OCI-LY7 (cell line): ENCODE results near the gene ZMYND8. TPM values are rescaled to one million over a fixed set of nuclear protein-coding genes. Genes with fewer than 3 reads are reported as not detected.

Source experiments
- BruUV-seq: library from RNA; stranded (reverse); fragments of 400-500 nt; replicated peaks from 2 replicates; lab custom pipeline; 2021; lab: Mats Ljungman, UMichigan
- CTCF ChIA-PET: fragments of 300-600 bp; sonication (Branson Sonifier 250); formaldehyde crosslinking; loops from one replicate; lab custom pipeline; 2022; ENCODE audit warnings: antibody characterized with exemption; ENCODE audit not compliant: unreplicated experiment; lab: Charles Lee
- POLR2A ChIA-PET: fragments of 300-600 bp; sonication (Branson Sonifier 250); formaldehyde crosslinking; loops from one replicate; lab custom pipeline; 2022; ENCODE audit warnings: antibody characterized with exemption; lab: Charles Lee
- DNase-seq: peaks from one replicate; pipeline ENCODE4 v3.0.0-alpha.2; 2015; ENCODE audit warnings: low spot score
- H2AFZ ChIP-seq: fragments of 200-600 bp; sonication (generic), shearing (Covaris generic); 2 replicates; pipeline ENCODE4 v1.6.1; 2014; ENCODE audit warnings: mild to moderate bottlenecking, antibody characterized with exemption, low read length, moderate library complexity
- H3K27ac ChIP-seq: fragments of 200-600 bp; sonication (generic); 2 replicates; pipeline ENCODE4 v1.5.1; 2014; ENCODE audit warnings: mixed run types, low read depth, mild to moderate bottlenecking, moderate library complexity, low read length, inconsistent platforms; ENCODE audit not compliant: poor library complexity, severe bottlenecking
- H3K36me3 ChIP-seq: fragments of 200-600 bp; sonication (generic); 2 replicates; pipeline ENCODE4 v1.6.1; 2014; ENCODE audit warnings: mild to moderate bottlenecking, antibody characterized with exemption, low read length, moderate library complexity, mixed read lengths; ENCODE audit not compliant: insufficient read depth
- H3K4me1 ChIP-seq: fragments of 200-600 bp; sonication (generic); 2 replicates; pipeline ENCODE4 v1.5.1; 2014; ENCODE audit warnings: mild to moderate bottlenecking, low read length; ENCODE audit not compliant: insufficient read depth, poor library complexity, severe bottlenecking
- H3K4me2 ChIP-seq: fragments of 200-600 bp; sonication (generic); 2 replicates; pipeline ENCODE4 v1.6.1; 2014; ENCODE audit warnings: mild to moderate bottlenecking, low read length
- H3K4me3 ChIP-seq: fragments of 200-600 bp; sonication (generic); 2 replicates; pipeline ENCODE4 v1.5.1; 2014; ENCODE audit warnings: mild to moderate bottlenecking, low read depth, low read length; ENCODE audit not compliant: poor library complexity, severe bottlenecking
- H3K79me2 ChIP-seq: fragments of 200-600 bp; sonication (generic); 2 replicates; pipeline ENCODE4 v1.6.1; 2016; ENCODE audit warnings: low read depth, mild to moderate bottlenecking, low read length, moderate library complexity, mixed read lengths; ENCODE audit not compliant: insufficient read depth
- H3K9me2 ChIP-seq: fragments of 200-600 bp; sonication (generic); 2 replicates; pipeline ENCODE4 v1.6.1; 2016; ENCODE audit warnings: mild to moderate bottlenecking, low read length, mixed read lengths; ENCODE audit not compliant: insufficient read depth
- H3K9me3 ChIP-seq: fragments of 200-600 bp; sonication (generic); 2 replicates; pipeline ENCODE4 v1.6.1; 2014; ENCODE audit warnings: mild to moderate bottlenecking, mixed run types, low read length, mixed read lengths
- H4K20me1 ChIP-seq: fragments of 200-600 bp; sonication (generic); 2 replicates; pipeline ENCODE4 v1.6.1; 2014; ENCODE audit warnings: mild to moderate bottlenecking, antibody characterized with exemption, low read length, moderate library complexity, mixed read lengths; ENCODE audit not compliant: insufficient read depth
- EZH2phosphoT487 ChIP-seq: fragments of 200-600 bp; sonication (generic); IDR thresholded peaks from 2 replicates; pipeline ENCODE4 v1.6.1; 2018; ENCODE audit warnings: low read depth, borderline replicate concordance, mild to moderate bottlenecking, mixed run types, antibody characterized with exemption, low read length, moderate library complexity, mixed read lengths
- intact Hi-C: fragments of 100-400 bp; cut with micrococcal nuclease; formaldehyde crosslinking; loops from one replicate; pipeline ENCODE4 v1.10.0; 2022; ENCODE audit not compliant: unreplicated experiment
- total RNA-seq, 2 experiments: library from RNA; depleted of rRNA in 1 of 2; stranded (reverse); fragments of >200 nt in 1 of 2; shearing (Covaris generic) in 1 of 2; gene quantifications; 2 replicates each; pipeline ENCODE4 v1.2.3, GENCODE V29; 2014 to 2022
- TF ChIP-seq, protein P1 (sequence below): fragments of 200-600 bp; sonication (generic); conservative IDR thresholded peaks from 2 replicates; pipeline ENCODE4 v1.5.1; 2014; ENCODE audit warnings: mild to moderate bottlenecking, antibody characterized with exemption, low read length, moderate library complexity, mixed read lengths

Gene ZMYND8
- total RNA-seq, 2 experiments from 2014 or later = 30.4 to 69.1 TPM

- Histone ChIP-seq H3K79me2 (no peaks in the 10 kb centered on the region), H3K4me3 (no peak overlapping the region), H3K27ac (no peak overlapping the region), H3K9me3 (no peaks in the 10 kb centered on the region), H3K9me2 (no peaks in the 10 kb centered on the region), H4K20me1 (no peaks in the 10 kb centered on the region), H2AFZ (no peak overlapping the region), H3K4me1 (peaks cover 4% of the 10 kb centered on the region), H3K36me3 (no peaks in the 10 kb centered on the region), H3K4me2 (no peak overlapping the region)
- no TSS peak for BruUV-seq
- CTCF ChIA-PET = no interaction called here
- no peak for TF ChIP-seq EZH2phosphoT487
- TF ChIP-seq, protein P1, sequence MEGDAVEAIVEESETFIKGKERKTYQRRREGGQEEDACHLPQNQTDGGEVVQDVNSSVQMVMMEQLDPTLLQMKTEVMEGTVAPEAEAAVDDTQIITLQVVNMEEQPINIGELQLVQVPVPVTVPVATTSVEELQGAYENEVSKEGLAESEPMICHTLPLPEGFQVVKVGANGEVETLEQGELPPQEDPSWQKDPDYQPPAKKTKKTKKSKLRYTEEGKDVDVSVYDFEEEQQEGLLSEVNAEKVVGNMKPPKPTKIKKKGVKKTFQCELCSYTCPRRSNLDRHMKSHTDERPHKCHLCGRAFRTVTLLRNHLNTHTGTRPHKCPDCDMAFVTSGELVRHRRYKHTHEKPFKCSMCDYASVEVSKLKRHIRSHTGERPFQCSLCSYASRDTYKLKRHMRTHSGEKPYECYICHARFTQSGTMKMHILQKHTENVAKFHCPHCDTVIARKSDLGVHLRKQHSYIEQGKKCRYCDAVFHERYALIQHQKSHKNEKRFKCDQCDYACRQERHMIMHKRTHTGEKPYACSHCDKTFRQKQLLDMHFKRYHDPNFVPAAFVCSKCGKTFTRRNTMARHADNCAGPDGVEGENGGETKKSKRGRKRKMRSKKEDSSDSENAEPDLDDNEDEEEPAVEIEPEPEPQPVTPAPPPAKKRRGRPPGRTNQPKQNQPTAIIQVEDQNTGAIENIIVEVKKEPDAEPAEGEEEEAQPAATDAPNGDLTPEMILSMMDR = no peak
- intact Hi-C loops = no loop called here
- DNase-seq = no peak
- POLR2A ChIA-PET = interaction anchor here (1.1 kb wide), 1 partner anchor 22 kb away, joined by 3 read pairs; no protein-coding TSS in a partner anchor
These were observed 164.5 kb downstream of the ZMYND8 start for GRCh38 chr20:47191956-47192355.

GRCh38 chr20:47191074-47191673, 165.3 kb downstream of the ZMYND8 start:
- ChIA-PET CTCF (no interaction called here), POLR2A (interaction anchor here (0.6 kb wide), 1 partner anchor 218 kb away, joined by 4 read pairs; no protein-coding TSS in a partner anchor)
- Histone ChIP-seq H3K79me2 (no peaks in the 10 kb centered on the region), H4K20me1 (no peaks in the 10 kb centered on the region), H3K9me3 (no peaks in the 10 kb centered on the region), H3K4me2 (no peak overlapping the region), H2AFZ (no peak overlapping the region), H3K4me1 (no peaks in the 10 kb centered on the region), H3K4me3 (no peak overlapping the region), H3K9me2 (no peaks in the 10 kb centered on the region), H3K27ac (no peak overlapping the region), H3K36me3 (no peaks in the 10 kb centered on the region)
- intact Hi-C loops = no loop called here
- DNase-seq = no peak
- no TSS peak for BruUV-seq
- no peak for TF ChIP-seq EZH2phosphoT487
- TF ChIP-seq, protein P1 = no peak

DNA sequence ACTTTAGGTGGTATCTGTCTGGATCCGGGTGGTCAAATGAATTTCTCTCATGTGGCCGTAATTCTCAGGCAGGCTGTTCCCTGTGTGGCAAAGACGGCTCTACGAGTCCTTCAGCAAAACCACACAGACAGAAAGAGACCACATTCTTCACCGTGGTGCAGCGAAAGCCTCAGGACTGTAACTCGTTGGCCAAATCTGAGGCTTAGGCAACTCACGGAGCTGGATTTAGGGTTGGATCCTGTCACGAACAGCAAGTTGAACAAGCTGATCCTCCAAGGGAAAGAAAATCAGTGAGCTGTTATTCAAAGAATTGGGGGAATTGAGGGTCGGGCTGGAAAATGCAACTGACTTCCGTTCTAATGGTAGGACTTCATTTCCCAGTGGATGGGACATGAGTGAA, 167.4 kb downstream of the ZMYND8 start:
- Histone ChIP-seq H3K9me3 (no peaks in the 10 kb centered on the region), H3K9me2 (no peaks in the 10 kb centered on the region), H3K79me2 (no peaks in the 10 kb centered on the region), H2AFZ (no peak overlapping the region), H3K27ac (no peak overlapping the region), H4K20me1 (no peaks in the 10 kb centered on the region), H3K4me1 (no peaks in the 10 kb centered on the region), H3K4me2 (no peak overlapping the region), H3K4me3 (no peak overlapping the region), H3K36me3 (no peaks in the 10 kb centered on the region)
- TF ChIP-seq, protein P1 = no peak
- TF ChIP-seq EZH2phosphoT487 = no peak
- BruUV-seq = no TSS peak
- DNase-seq = no peak
- ChIA-PET CTCF (no interaction called here), POLR2A (no interaction called here)
- intact Hi-C loops = no loop called here
